Activated CD8-positive, alpha-beta T cell treated with anti-CD3 and anti-CD28 coated beads for 36 hours (primary cell): ENCODE measurements around the gene PBX2. TPM values are rescaled to one million over a fixed set of nuclear protein-coding genes. Genes with fewer than 3 reads are reported as not detected.

ENCODE experiments used
- ATAC-seq: fragments of 200-7000 bp; cut with Tn5 transposase; one replicate; pipeline ENCODE4 v1.10.0; 2021; ENCODE audit warnings: mild to moderate bottlenecking, moderate library complexity
- CTCF ChIA-PET: fragments of 350-600 bp; sonication (Branson Sonifier 250); formaldehyde crosslinking; loops from one replicate; lab custom pipeline; 2021; ENCODE audit warnings: antibody characterized with exemption; lab: Charles Lee
- POLR2A ChIA-PET: fragments of 350-600 bp; sonication (Branson Sonifier 250); formaldehyde crosslinking; loops from one replicate; lab custom pipeline; 2021; ENCODE audit warnings: antibody characterized with exemption; lab: Charles Lee
- DNase-seq: peaks from one replicate; pipeline ENCODE4 v3.0.0-alpha.2; 2020
- H3K27ac Mint-ChIP-seq: one replicate; pipeline ENCODE4 v1.8.0; 2021; ENCODE audit warnings: mild to moderate bottlenecking, mixed read lengths
- H3K27me3 Mint-ChIP-seq: one replicate; pipeline ENCODE4 v1.8.0; 2021; ENCODE audit warnings: mixed read lengths
- H3K36me3 Mint-ChIP-seq: one replicate; pipeline ENCODE4 v1.8.0; 2021; ENCODE audit warnings: low read depth, mixed read lengths
- H3K4me1 Mint-ChIP-seq: one replicate; pipeline ENCODE4 v1.8.0; 2021; ENCODE audit warnings: low read depth, mixed read lengths
- H3K4me3 Mint-ChIP-seq: one replicate; pipeline ENCODE4 v1.8.0; 2021; ENCODE audit warnings: mild to moderate bottlenecking, moderate library complexity, mixed read lengths
- H3K9me3 Mint-ChIP-seq: one replicate; pipeline ENCODE4 v1.8.0; 2021; ENCODE audit warnings: mixed read lengths
- intact Hi-C: fragments of 100-400 bp; cut with micrococcal nuclease; formaldehyde crosslinking; loops from one replicate; pipeline ENCODE4 v1.10.0; 2022
- total RNA-seq, 2 experiments: library from RNA; stranded (reverse); gene quantifications; one replicate each; pipeline ENCODE4 v1.2.3, GENCODE V29; 2021
- TF ChIP-seq, protein P1 (sequence below): fragments of 200-600 bp; IDR thresholded peaks from one replicate; pipeline ENCODE4 v1.8.0; 2022; ENCODE audit warnings: antibody characterized with exemption, mild to moderate bottlenecking

The PBX2 gene
- total RNA-seq, 2 experiments from 2014 or later: 59.6 to 64.2 TPM

DNA sequence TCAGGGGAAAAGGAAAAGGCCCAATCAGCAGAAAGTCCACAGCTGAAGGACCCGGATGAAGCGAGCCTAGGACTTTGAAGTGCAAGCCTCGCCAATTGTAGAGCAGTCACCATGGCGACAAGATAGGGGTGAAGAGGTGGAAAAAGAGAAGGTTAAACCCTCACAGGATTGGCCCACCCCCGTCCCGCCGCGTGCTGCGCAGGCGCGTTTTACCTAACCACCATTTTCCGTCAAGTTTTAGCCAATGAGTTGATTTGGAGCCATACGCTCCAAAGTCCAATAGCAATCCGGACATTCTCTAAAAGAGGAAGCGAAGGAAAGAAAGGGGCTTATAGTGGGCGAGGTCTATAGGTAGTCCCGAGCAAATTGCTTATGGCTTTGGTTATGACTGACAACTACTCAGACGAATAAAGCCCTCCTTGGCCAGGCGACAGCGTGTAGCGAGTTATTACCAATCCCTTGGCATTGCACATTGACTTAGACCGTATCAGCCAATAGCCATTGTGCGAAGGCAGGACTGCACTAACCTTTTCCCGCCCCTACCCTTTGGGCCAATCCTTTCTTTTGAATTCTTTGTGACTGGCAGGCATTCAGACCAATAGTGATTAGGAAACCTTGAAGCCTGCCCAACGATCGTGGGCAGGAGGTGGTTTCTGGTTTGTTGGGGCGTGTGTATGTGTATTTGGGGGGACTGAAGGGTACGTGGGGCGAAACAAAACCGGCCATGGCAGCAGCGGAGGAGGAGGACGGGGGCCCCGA, 12.0 kb downstream of the PBX2 start, which contains the start of gene RNF5:
Gene RNF5 (plus strand): TSS at position 618 of the 759 bp plus-strand sequence. CDS start 107 bp downstream, at position 725.
- Mint-ChIP-seq H3K9me3 (no peaks in the 10 kb centered on the region), H3K36me3 (peaks cover 31% of the 10 kb centered on the region), H3K27ac (peak within 1 kb of the TSS; percentile 96), H3K4me3 (peak within 1 kb of the TSS; percentile 94), H3K27me3 (no peaks in the 10 kb centered on the region), H3K4me1 (peaks cover 66% of the 10 kb centered on the region)
- intact Hi-C loops: loop anchor here (2.0 kb wide), 1 partner anchor 17 kb away; no protein-coding TSS in a partner anchor
- CTCF ChIA-PET: interaction anchor here (0.8 kb wide), 1 partner anchor 18 kb away, joined by 3 read pairs; no protein-coding TSS in a partner anchor
- TF ChIP-seq, protein P1, sequence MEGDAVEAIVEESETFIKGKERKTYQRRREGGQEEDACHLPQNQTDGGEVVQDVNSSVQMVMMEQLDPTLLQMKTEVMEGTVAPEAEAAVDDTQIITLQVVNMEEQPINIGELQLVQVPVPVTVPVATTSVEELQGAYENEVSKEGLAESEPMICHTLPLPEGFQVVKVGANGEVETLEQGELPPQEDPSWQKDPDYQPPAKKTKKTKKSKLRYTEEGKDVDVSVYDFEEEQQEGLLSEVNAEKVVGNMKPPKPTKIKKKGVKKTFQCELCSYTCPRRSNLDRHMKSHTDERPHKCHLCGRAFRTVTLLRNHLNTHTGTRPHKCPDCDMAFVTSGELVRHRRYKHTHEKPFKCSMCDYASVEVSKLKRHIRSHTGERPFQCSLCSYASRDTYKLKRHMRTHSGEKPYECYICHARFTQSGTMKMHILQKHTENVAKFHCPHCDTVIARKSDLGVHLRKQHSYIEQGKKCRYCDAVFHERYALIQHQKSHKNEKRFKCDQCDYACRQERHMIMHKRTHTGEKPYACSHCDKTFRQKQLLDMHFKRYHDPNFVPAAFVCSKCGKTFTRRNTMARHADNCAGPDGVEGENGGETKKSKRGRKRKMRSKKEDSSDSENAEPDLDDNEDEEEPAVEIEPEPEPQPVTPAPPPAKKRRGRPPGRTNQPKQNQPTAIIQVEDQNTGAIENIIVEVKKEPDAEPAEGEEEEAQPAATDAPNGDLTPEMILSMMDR: no peak
- ATAC-seq: peak; percentile 88
- peak; percentile 98 for DNase-seq
- POLR2A ChIA-PET: interaction anchor here (1.0 to 6.5 kb wide), 5 partner anchors 10 to 668 kb away, joined by 3 to 72 read pairs (median 5); partner anchors contain the start of genes ATF6B, GPSM3 and PBX2

DNA sequence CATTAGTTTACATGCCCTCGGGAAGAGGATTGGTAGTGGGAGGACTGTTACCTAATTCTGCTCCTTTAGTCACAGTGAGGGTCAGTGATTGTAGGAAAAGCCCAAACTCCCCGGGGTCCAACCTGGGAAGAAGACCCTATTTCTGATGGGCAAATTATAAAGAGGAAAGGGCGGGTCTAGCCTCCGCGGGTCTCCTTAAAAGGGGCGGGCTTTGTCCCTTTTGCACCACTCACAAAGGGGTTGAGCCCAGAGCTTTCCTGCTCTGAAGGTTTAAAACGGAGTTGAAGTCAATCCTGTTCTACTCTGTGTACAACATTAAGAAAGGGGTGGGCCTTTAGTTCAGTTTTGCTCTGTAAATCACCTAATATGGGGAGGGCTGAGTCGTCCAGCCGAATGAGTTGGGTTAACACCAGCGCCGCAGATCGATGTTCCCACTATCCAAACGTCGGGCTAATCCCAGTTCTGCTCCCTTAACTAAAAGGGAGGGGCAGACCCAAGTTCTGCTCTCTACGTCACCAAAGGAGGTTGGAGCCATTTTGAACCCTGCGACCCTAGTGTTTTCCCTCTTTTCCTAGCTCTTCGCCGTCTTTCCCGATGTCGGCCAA, 12.7 kb downstream of the PBX2 start:
- intact Hi-C loops: no loop called here
- peaks cover 27% of the 10 kb centered on the region for H3K36me3 Mint-ChIP-seq
- H3K27ac Mint-ChIP-seq: peak overlapping the region; percentile 96
- peaks cover 66% of the 10 kb centered on the region for H3K4me1 Mint-ChIP-seq
- H3K4me3 Mint-ChIP-seq: peak overlapping the region; percentile 94
- TF ChIP-seq, protein P1: no peak
- no peak for ATAC-seq
- POLR2A ChIA-PET: interaction anchor here (1.0 to 6.5 kb wide), 5 partner anchors 10 to 669 kb away, joined by 3 to 72 read pairs (median 4); partner anchors contain the start of genes GPSM3 and PBX2
- peak; percentile 57 for DNase-seq
- no peaks in the 10 kb centered on the region for H3K27me3 Mint-ChIP-seq
- H3K9me3 Mint-ChIP-seq: no peaks in the 10 kb centered on the region
- CTCF ChIA-PET: interaction anchor here (0.8 to 1.0 kb wide), 2 partner anchors 18 to 23 kb away, joined by 3 read pairs; no protein-coding TSS in a partner anchor

DNA sequence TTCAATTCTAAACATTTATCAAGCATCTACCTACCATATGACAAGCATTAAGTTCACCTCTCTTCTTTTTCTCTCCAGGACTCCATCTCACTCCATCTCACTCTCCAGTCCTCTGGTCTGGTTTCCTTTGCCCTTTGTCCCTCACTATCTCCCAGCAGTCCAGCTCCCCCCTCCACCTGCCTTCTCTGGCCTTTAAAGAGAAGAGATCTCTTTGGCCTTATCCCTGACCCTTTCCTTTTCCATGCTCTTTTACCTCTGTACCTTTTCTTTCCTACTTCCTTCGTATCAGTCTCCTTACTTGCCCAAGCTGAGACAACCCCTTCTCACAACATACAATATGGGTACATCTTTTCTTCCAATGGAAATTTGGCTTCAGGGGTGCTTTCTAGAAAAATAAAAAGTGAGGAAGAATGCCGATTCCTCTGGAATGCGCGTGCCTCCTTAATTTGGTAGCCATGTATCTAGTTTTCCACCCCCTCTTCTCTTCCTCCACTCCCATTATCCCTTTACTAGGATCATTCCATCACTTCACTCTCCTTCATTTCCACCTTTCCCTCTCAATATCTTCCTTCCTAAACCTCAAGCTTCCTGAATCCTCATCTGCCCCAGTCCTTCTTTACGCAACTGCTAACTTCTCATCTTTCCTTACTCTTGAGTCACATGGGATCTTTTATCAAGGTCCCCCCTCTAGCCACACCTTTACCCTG, 13.4 kb downstream of the PBX2 start:
- ChIA-PET CTCF (interaction anchor here (0.8 to 1.0 kb wide), 4 partner anchors 19 to 58 kb away, joined by 3 read pairs; no protein-coding TSS in a partner anchor), POLR2A (interaction anchor here (1.0 to 6.5 kb wide), 4 partner anchors 9 to 85 kb away, joined by 3 to 72 read pairs (median 8); partner anchors contain the start of genes GPSM3 and PBX2)
- ATAC-seq (no peak), DNase-seq (no peak)
- Mint-ChIP-seq H3K9me3 (no peaks in the 10 kb centered on the region), H3K4me3 (peak overlapping the region; percentile 94), H3K27ac (peak overlapping the region; percentile 96), H3K4me1 (peaks cover 63% of the 10 kb centered on the region), H3K36me3 (peaks cover 23% of the 10 kb centered on the region), H3K27me3 (no peaks in the 10 kb centered on the region)
- intact Hi-C loops: no loop called here
- TF ChIP-seq, protein P1: no peak

DNA sequence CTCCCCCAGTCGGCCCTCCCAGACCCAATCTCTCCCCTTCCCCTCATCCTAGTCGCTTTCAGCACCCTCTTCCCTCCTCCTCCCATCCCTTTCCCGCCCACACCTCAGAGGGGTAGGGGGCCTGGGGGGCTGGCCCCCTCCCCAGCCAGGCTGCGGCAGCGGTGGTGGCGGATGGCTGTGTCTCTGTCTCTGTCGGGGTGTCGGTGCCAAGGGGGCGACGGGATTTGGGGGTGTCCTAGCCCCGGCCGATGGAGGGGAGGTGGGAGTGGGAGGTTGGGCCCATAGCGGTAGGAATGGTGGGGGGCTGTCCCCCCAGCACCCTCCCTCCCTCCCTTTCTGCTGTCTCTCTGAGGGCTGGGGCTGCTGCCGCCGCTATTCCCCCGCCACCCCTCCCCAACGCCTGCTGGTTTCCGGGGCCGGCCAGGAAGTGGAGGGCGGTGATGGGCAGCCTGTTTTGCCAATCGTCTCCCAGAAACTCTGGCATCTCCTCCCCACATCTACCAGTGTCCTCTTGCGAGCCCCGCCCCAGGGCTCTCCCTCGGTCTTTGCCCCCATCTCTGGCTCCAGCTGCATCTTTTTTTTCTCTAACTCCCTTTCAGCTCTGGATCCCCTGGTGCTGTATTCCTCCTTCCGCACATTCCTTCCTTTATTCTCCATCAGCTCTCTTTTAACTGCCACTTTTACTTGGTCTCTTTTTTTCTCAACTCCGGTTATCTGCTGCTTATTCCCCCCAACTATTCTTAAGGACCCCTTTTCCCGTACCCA, 14.1 kb downstream of the PBX2 start, which contains the start of gene AGPAT1:
Gene AGPAT1 (minus strand): TSS at position 374 of the 765 bp plus-strand sequence. CDS start 4,588 bp downstream, outside the sequence.
- Mint-ChIP-seq H3K27me3 (no peaks in the 10 kb centered on the region), H3K9me3 (no peaks in the 10 kb centered on the region), H3K4me3 (peak within 1 kb of the TSS; percentile 94), H3K4me1 (peaks cover 61% of the 10 kb centered on the region), H3K27ac (peak within 1 kb of the TSS; percentile 96), H3K36me3 (peaks cover 20% of the 10 kb centered on the region)
- POLR2A ChIA-PET: interaction anchor here (1.2 to 6.5 kb wide), 3 partner anchors 14 to 84 kb away, joined by 4 to 72 read pairs (median 13); partner anchors contain the start of genes GPSM3 and PBX2
- ATAC-seq (peak; percentile 57), DNase-seq (peak; percentile 98)
- TF ChIP-seq, protein P1: no peak
- intact Hi-C loops: no loop called here
- CTCF ChIA-PET: interaction anchor here (0.8 to 1.0 kb wide), 3 partner anchors 20 to 57 kb away, joined by 3 read pairs; no protein-coding TSS in a partner anchor
